Retinal pigment epithelial cell (primary cell): Measurements from ENCODE around the gene TCF3.

Experiments used
- DNase-seq: peaks from one replicate; pipeline ENCODE4 v3.0.0-alpha.2; 2010; ENCODE audit warnings: low read depth
- H3K4me3 ChIP-seq: 2 replicates; pipeline ENCODE4 v1.5.1; 2011; ENCODE audit warnings: mild to moderate bottlenecking, low read length, control low read depth, moderate library complexity
- CTCF ChIP-seq: conservative IDR thresholded peaks from 2 replicates; pipeline ENCODE4 v1.5.1; 2011; ENCODE audit warnings: low read depth, low read length, control low read depth, inconsistent platforms

The TCF3 gene

GRCh38 chr19:1563251-1563650 lies 89.2 kb downstream of the TCF3 start:
- no peak for DNase-seq
- no peak overlapping the region for H3K4me3 ChIP-seq
- TF ChIP-seq CTCF = no peak

GRCh38 chr19:1561236-1561842 lies 91.1 kb downstream of the TCF3 start:
- TF ChIP-seq CTCF = no peak
- H3K4me3 ChIP-seq = no peak overlapping the region
- DNase-seq = no peak

GRCh38 chr19:1560286-1560882 lies 92.0 kb downstream of the TCF3 start:
- TF ChIP-seq CTCF = no peak
- DNase-seq = no peak
- H3K4me3 ChIP-seq = no peak overlapping the region
